Activated CD4-positive, alpha-beta T cell treated with anti-CD3 and anti-CD28 coated beads, Interleukin-2, Interleukin-4, amounts not matched to agents 100 ng/mL and 50 ng/mL, durations not matched to agents 16 hours and 8 hours (primary cell): ENCODE data around the gene PROP1.
"Not testable (repeated sequence)": the region's sequence is repeated elsewhere in the genome, so short reads cannot be mapped to it uniquely, and the experiment has no call there.

Source experiments
- DNase-seq: peaks from one replicate; pipeline ENCODE4 v3.0.0-alpha.2; 2020; ENCODE audit warnings: low spot score

The PROP1 gene

GRCh38 chr5:177982072-177982727, 13.8 kb downstream of the PROP1 start:
- peak; percentile 16 for DNase-seq

GRCh38 chr5:177981296-177982071, 14.6 kb downstream of the PROP1 start:
- DNase-seq: no peak

GRCh38 chr5:177980743-177981151, 15.3 kb downstream of the PROP1 start:
- DNase-seq: no peak

- not testable (repeated sequence) for DNase-seq
Observed at GRCh38 chr5:177977600-177977999, 18.4 kb downstream of the PROP1 start.

- DNase-seq: no peak
Observed at GRCh38 chr5:177973066-177973635, 22.9 kb downstream of the PROP1 start.

- DNase-seq: no peak
Observed at GRCh38 chr5:177972613-177973012, 23.4 kb downstream of the PROP1 start.

GRCh38 chr5:177972014-177972413, 24.0 kb downstream of the PROP1 start:
- DNase-seq: not testable (repeated sequence)

- no peak for DNase-seq
Observed at GRCh38 chr5:177968661-177969211, 27.3 kb downstream of the PROP1 start.

- no peak for DNase-seq
Observed at GRCh38 chr5:177967221-177967887, 28.7 kb downstream of the PROP1 start.

- no peak for DNase-seq
Observed at GRCh38 chr5:177966839-177967166, 29.2 kb downstream of the PROP1 start.

GRCh38 chr5:177966009-177966838, 29.8 kb downstream of the PROP1 start:
- DNase-seq: no peak

GRCh38 chr5:177964471-177964870, 31.6 kb downstream of the PROP1 start:
- no peak for DNase-seq

- DNase-seq: no peak
Observed at GRCh38 chr5:177963966-177964365, 32.1 kb downstream of the PROP1 start.

GRCh38 chr5:177959315-177959714, 36.7 kb downstream of the PROP1 start:
- DNase-seq: no peak

- no peak for DNase-seq
Observed at GRCh38 chr5:177958696-177959095, 37.3 kb downstream of the PROP1 start.

- DNase-seq: no peak
Observed at GRCh38 chr5:177957241-177957640, 38.8 kb downstream of the PROP1 start.

- DNase-seq: not testable (repeated sequence)
Observed at GRCh38 chr5:177953101-177953500, 42.9 kb downstream of the PROP1 start.

GRCh38 chr5:177949656-177950055, 46.4 kb downstream of the PROP1 start:
- DNase-seq: not testable (repeated sequence)

GRCh38 chr5:177949065-177949464, 47.0 kb downstream of the PROP1 start:
- not testable (repeated sequence) for DNase-seq

GRCh38 chr5:177947912-177948311, 48.1 kb downstream of the PROP1 start:
- not testable (repeated sequence) for DNase-seq

- DNase-seq: not testable (repeated sequence)
Observed at GRCh38 chr5:177945601-177946283, 50.3 kb downstream of the PROP1 start.
